RCC 7860 (cell line): ENCODE data around the gene AK1.
"Not testable (repeated sequence)": the region's sequence is repeated elsewhere in the genome, so short reads cannot be mapped to it uniquely, and the experiment has no call there.

Experiments used
- DNase-seq: peaks from one replicate; pipeline ENCODE4 v3.0.0-alpha.2; 2015; ENCODE audit warnings: low spot score
- FAIRE-seq: peaks from 2 replicates; lab custom pipeline; 2012; peaks lifted over from hg19 to GRCh38; lab: Jason Lieb, UNC

AK1 gene

GRCh38 chr9:127884976-127885490 is 7.6 kb upstream of the AK1 start:
- no peak for FAIRE-seq
- DNase-seq = no peak

DNA sequence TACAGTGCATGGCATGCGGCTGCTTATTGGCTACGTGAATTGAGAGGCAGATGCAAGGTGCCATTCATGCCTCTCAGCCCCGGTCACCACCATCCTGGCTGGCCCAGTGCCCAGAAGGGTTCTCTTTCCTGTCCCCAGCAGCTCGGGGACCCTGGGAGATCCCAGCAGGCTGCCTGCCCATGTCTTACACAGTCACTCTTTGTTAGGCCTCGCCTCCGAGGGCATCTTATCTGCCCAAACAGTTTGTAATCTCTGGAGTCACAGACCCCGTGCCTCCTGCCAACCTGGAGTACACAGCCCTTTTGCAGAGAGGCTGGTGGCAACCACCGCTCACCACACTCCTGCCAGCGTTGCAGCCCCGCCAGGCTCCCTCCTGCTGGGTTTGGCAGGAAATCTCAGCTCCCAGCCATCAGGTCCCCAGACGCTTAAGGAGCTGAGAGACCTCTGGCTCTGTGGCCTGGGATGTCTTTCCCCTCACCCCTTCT is 7.0 kb upstream of the AK1 start:
- DNase-seq = peak; percentile 13
- FAIRE-seq = no peak

- no peak for FAIRE-seq
- DNase-seq = no peak
Observed at GRCh38 chr9:127883959-127884358, 6.5 kb upstream of the AK1 start.

DNA sequence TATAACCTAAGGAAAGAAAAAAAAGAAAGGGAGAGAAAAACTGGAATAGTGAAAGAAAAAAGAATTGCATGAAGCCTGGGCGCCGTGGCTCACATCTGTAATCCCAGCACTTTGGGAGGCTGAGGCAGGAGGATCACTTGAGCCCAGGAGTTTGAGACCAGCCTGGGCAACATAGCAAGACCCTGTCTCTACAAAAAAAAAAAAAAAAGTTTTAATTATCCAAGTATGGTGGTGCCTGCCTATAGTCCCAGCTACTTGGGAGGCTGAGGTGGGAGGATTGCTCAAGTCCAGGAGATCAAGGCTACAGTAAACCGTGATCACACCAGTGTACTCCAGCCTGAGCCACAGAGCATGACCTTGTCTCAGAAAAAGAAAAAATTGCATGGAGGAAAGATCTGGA is 4.2 kb upstream of the AK1 start:
- DNase-seq, FAIRE-seq: not testable (repeated sequence)

GRCh38 chr9:127880143-127880542 is 2.7 kb upstream of the AK1 start:
- FAIRE-seq = no peak

GRCh38 chr9:127878652-127879390 is 1.3 kb upstream of the AK1 start:
- FAIRE-seq (no peak), DNase-seq (no peak)

More at GRCh38 chr9:127880143-127880542, 2.7 kb upstream of the AK1 start:
- no peak for DNase-seq

DNA sequence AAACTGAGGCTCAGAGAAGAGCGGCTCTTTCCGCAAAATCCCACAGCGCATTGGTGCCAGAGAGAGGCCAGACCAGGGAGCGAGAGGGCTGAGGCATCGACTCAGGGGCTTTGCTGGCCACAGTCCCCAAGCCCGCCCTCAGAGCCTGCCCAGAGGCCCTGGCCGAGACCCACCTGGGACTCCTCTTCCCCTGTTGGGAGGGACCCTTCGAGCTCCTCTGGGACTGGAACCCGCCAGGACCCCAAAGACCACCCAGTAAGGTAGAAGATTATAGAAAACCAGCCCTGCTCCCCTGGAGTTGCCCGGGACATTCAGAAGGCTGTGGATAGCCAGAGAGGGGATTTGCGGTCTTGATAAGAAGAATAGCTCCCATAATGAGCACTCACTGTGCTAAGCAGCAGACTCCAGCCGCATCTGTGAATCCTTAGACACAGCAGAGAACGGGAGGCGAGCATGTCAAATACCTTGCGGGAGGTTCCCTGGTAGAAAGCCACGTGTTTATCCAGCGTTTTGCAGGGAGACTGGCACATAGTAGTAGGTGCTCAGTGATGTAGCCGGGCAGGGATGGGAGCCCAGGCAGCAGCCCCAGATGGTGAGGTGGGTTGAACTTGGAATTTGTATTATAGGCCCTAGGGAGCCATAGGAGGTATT is 651 bp upstream of the AK1 start:
- DNase-seq = no peak
- no peak for FAIRE-seq

- DNase-seq (no peak), FAIRE-seq (no peak)
Observed at GRCh38 chr9:127876764-127877562, 512 bp downstream of the AK1 start.

DNA sequence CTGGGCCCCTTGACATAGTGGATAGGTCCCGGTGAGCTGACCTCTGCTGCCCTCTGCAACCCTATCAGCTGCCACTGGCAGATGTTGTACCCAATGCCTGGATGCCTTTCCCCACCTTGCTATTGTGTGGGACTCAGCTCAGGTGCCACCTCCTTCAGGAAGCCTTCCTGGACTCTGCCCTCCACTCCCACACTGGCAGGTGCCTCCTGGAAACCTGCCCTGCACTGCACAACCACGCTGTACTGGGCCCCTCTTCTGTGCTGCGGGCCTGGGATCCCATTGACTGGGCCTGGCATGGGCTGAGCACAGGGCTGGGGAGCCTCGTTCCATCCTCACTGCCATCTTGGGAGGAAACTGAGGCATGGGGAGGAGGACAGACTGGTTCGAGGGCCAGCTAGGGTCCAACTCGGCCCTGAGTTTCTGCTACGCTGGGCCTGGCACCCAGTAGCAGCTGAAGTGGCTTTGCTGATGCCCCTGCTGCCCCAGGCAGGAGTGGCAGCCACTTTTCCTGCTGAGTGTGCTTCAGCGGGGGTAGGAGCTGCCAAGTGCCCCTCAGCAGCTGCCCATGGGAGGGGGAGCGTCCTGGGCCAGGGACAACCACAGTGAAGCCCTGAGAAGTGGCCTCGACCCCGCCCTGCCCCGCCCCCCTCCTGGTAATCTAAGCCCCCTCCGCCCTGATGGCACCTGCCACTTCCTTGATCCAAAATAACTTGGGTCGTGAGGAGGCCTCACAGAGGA is 1.3 kb downstream of the AK1 start:
- FAIRE-seq = no peak

DNA sequence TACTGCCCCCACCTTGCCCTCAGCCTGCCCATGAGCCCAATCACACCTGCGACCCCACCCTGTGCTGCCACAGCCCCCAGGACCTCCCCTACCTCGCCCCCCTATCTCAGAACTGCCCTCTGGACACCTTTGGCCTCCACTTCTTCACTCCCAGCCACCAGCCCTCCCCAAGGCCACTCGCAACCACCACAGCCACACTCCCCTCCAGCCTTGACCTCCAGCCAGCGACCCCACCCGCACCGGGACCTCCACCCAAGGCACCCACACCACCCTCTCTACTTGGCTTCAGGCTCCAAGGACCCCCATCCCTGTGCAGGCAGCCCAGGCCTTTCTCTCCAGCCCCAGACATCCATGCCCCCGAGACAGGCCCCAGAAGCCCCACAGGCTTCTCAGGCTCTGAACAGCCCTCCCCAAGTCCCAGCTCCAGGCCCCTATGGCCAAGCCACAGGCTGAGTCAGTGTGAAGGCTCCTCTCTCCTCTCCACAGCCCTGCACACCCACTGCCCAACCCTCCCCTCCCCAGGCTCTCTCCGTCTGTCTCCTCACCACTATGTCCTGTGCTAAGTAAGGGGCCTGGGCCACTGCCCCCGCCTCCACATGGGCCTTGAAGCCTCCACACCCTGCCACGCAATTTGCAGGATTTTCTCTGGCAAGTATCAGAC is 2.0 kb downstream of the AK1 start:
- no peak for DNase-seq
- FAIRE-seq = no peak

More for the DNA sequence above, 1.3 kb downstream of the AK1 start:
- DNase-seq = no peak

GRCh38 chr9:127874301-127875221 is 2.9 kb downstream of the AK1 start:
- DNase-seq = no peak
- FAIRE-seq = no peak

DNA sequence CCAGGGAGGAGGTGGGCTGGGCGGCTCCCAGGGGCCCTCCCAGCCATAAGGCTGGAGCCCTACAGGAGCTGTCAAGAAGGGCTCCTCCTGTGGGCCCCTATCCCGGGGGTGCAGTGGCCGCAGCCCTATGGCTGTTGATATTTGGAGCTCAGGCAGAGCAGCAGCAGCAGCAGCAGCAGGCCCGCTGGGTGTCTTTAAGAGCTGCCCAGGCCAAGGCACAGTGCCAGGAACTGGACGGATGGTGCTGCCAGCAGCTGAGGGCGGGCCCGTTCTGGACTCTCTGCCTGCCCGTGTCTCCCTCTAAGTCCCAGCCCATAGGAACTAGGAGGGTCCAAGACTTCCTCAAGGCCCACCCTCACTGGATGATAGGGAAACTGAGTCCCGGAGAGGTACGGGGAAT is 3.6 kb downstream of the AK1 start:
- DNase-seq (no peak), FAIRE-seq (no peak)

GRCh38 chr9:127873223-127873691 is 4.2 kb downstream of the AK1 start:
- FAIRE-seq = no peak
- DNase-seq = no peak

DNA sequence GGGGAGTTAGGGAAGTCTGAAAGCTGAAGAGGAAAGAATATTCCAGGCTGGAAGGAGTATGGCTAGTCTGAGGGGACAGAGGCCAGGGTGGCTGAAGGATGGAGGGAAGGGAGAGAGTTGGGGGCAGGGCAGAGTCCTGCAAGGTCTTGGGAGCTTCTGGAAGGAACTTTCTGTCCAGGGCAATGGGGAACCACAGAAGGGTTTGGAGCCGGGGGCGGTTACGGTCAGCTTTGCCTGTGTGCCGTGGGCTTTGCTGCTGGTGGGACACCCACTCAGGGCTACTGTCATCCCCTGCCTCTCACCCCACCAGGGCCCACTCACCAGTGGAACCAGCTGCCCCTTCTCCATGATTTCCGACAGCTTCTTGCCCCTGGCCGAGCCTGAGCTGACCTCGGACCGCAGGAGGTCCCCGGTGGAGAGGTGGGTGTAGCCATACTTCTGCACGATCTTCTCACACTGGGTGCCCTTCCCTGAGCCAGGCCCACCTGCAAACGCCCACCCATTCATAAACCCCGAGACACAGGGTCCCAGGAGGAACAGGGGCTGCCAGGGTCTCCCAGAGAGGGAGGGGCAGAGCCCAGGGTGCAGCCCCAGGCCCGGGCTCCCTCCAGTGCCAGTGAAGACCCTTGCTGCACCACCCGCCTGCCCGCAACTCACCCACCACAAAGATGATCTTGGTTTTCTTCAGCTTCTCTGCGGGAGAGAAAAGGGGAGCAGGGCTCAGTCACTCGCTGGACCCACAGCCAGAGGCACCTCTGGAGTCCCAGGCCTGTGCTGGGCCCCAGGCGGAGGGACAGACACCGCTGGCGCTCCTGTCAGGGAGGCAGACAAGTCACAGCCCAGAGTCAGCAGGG is 4.9 kb downstream of the AK1 start:
- FAIRE-seq (no peak), DNase-seq (no peak)

GRCh38 chr9:127871531-127871930 is 5.9 kb downstream of the AK1 start:
- no peak for DNase-seq
- no peak for FAIRE-seq

GRCh38 chr9:127870887-127871286 is 6.6 kb downstream of the AK1 start:
- no peak for DNase-seq
- no peak for FAIRE-seq

GRCh38 chr9:127870153-127870491 is 7.4 kb downstream of the AK1 start:
- not testable (repeated sequence) for FAIRE-seq, DNase-seq
